CD4-positive, alpha-beta T cell treated with Interleukin-10 for 1 hour (primary cell): ENCODE results near the gene VPS33B.
A peak's percentile ranks its signal among the peaks of the same experiment; 100 is the strongest.
"Not testable (repeated sequence)": the region's sequence is repeated elsewhere in the genome, so short reads cannot be mapped to it uniquely, and the experiment has no call there.

Source experiments
- DNase-seq: peaks from one replicate; pipeline ENCODE4 v3.0.0-alpha.2; 2020

VPS33B gene

DNA sequence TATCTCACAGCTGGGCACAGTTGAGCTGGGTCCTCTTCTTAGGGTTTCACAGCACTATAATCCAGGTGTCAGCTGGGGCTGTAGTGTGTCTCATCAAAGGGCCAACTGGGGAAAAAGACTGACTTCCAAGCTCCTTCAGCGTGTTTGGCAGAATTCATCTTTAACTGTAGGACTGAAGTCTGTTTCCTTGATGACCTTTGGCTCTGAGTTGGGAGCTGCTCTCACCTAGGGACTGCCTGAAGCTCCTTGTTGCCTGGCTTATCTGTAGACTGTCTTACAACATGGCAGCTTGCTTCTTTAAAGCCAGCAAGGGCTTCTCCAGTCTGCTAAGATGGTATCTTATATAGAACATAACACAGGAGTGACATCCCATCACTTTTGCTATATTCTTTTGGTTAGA, 5.3 kb upstream of the VPS33B start:
- no peak for DNase-seq

DNA sequence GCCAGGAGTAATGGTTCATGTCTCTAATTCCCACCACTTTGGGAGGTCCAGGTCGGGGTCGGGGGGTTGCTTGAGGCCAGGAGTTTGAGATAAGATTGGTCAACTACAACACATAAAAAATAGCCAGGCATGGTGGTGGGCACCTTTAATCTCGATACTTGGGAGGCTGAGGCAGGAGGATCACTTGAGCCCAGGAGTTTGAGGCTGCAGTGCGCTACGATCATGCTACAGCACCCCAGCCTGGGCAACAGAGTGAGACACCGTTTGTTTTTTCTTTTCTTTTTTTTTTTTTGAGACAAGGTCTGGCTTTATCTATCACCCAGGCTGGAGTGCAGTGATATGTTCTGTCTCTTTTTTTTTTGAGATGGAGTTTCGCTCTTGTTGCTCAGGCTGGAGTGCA, 1.3 kb upstream of the VPS33B start:
- DNase-seq: no peak

DNA sequence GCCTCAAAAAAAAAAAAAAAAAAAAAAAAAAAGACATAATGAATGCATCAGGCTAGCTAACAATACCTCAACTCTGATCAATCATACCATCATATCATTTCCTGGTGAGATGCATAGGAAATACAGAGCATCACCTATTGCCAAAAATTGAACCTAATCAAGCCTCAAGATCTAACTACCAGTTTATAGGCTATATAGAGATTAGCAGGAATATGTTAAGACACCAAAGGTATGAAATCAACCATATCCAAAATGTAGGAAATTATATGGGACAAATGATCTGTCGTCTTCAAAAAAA, 387 bp upstream of the VPS33B start:
- no peak for DNase-seq

DNA sequence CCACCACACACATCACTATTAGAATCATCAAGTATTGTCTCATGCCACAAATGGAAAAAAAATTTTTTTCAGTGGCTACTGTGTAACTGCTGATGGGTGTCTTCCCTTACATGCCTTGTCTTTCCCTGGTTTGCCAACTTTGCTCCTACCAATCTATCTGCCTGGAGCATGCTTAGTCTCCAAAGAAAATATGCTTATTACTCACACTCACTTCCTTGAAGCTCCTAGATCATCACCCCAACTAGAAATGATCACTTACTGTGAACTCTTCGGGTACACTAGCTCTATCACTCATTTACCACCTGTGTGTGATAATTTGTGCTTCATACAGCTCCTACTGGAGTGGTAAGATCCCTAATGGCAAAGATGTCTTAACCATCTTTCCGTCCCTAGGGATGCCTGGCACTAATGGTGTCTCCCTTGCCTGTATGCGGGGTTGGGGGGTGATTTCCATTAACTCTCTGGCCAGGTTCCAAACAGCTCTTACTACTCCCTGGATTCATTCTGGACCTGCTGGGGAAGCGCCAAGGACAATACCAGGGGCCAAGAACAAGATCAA, 799 bp downstream of the VPS33B start:
- no peak for DNase-seq

DNA sequence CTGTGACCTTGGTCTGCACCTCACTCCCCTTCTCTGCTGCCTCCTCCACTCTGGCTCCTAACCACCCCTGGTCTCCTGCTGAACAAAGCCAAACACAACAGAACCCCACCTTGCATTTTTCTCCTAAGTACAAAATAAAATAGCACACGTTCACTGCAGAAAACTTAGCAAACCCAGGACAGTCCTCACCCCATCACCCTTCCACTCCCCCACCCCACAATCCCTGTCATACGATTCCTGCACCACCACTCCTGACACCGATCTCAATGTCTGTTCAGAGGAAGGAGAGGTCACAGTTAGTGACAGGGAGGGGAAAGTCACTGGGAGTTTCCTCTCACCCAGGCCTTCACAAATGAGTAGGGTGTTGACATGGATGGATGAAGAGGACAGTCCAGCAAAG, 4.2 kb downstream of the VPS33B start:
- DNase-seq: no peak

DNA sequence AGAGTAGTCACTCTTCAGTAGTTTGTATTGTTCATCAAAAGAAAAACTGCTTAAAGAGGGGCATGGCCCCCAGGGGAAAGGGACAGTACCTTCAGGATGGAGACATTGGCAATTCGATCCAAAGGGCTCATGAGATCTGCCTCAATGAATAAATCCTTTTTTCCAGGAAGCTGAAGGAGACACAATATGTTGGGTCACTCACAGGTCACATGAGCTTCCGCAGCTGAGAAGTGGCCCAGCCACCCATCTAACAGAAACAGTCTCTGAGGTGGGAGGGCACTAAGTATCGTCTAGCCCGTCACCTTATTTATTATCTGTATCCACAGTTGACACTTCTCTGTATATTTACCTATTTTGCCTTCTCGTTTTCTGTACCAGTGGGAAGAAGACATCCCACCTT, 4.7 kb downstream of the VPS33B start:
- no peak for DNase-seq

DNA sequence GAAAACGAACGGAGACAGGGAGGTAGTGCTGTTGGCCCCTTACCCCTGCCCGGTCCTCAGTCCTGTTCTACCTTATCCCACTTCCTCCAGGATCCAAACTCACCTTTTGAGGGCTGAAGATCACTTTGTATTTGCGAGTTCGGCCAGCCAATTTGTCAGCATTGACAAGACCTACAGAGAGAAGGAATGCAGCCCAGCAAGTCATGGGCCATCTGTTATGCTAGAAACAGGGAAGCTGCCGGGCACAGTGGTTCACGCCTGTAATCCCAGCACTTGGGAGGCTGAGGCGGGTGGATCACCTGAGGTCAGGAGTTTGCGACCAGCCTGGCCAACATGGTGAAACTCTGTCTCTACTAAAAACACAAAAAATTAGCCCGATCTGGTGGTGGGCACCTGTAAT, 8.7 kb downstream of the VPS33B start:
- DNase-seq: not testable (repeated sequence)

DNA sequence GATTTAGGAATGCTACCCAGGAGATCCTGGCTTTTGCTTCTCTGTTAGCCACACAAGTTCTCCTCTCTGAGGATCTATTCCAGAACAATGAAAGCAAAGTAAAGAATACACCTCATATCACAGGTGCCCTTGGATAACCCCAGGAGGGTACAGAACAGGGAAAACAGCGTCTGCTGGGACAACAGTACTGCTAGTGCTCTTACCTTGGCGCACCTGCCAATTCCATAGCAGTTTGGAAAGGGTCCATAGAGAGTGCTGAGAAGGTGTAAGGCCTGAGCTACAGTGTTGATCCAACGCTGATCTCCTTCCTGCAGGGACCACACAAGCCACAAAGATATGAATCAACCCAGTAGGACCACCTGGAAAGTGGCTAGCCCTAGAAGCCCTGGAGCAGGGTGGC, 15.1 kb downstream of the VPS33B start:
- DNase-seq: no peak

DNA sequence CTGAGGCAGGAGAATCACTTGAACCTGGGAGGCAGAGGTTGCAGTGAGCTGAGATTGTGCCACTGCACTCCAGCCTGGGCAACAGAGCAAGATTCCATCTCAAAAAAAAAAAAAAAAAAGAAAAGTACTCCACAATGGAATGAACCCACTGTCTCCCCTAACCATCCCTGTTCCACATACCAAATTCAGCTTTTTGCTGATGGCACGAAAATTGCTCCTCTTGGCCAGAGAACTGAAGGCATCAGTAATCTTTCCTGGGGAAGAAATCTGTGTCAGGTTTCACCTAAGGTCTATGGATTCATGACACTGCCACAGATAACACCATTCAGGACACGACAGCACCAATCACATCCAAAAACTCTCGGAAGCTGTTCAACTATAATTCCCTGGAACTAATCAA, 21.2 kb downstream of the VPS33B start:
- DNase-seq: no peak

DNA sequence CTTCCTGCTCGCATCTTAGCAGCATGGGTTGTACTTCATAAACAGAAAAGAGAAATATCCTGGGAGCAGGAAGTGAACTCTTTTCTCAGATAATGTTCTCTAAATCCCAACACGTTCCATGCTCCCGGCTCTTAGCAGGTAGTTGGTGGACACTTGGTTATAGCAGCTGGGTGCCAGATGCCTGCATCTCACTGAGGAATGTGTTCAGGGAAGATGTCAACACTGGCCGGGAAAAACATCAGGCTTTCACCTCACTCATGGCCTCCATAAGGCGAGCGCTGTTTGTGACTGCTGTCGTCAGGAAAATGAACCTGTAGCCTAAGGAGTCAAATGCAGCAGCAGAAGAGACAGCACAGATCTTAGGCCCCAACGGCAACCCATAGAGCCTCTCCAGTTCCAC, 23.7 kb downstream of the VPS33B start:
- DNase-seq: no peak

DNA sequence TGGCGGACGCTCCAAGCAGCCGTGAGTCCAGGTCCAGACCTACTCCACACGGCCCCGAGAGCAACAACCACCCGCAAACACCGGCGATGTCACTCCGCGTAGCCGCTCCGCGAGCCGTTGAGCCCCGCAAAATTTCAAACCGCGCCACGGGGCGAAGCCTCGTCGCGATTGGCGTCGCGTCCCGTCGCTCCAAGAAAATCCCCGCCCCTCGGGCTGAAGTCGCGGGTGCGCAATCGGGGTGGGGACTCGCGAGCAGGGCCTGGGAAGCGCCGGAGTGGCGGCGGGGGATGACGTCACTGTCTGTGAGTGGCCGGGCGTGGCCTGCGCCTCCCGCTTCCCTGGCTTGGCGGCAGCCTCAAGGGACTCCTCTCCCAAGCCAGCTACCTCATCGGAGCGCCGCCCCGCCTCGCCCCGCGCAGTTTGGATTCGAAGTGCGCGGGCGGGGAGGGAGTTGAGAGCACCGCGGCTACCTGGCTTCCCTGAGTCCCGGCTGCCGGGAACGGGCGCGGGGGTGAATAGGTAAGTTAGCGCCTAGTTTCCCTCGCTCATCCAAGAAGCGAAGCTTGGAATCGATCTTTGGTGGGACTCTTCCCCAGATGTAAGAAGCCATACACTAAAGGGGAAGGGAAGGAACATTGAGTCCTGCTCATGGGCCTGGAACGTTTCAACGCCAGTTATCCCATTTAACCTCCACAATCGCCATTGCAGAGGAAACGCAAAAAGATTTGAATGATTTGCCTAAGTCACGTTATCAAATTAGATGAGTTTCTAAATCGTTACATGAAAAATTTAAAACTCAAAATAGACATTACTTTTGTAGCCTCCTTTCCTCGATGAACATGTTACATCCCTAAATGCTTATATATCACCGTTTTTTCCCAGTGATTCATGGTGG, 27.7 kb downstream of the VPS33B start, which contains the start of gene PRC1:
Gene PRC1, minus strand, starts transcription at position 119 of the 895 bp plus-strand sequence. Its CDS starts 118 bp downstream, at position 1.
- DNase-seq: peak; percentile 97

DNA sequence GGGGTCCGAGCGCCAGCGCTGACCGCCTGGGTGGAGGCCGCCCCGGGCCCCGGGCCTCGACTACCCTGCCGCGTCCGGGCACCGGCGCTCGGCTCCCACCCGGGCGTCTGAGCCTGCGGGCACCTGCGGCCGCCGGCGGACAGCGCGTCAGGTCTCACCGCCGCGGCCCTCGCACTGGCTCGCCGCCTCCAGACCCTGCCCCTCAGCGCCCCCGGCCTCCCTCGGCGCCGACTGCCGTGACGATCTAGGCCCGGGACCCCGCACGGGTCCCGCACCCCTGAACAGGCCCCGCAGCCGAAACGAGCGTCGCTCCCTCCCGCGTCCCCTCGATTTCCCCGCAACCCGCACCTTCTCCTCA, 28.4 kb downstream of the VPS33B start:
- DNase-seq: no peak

DNA sequence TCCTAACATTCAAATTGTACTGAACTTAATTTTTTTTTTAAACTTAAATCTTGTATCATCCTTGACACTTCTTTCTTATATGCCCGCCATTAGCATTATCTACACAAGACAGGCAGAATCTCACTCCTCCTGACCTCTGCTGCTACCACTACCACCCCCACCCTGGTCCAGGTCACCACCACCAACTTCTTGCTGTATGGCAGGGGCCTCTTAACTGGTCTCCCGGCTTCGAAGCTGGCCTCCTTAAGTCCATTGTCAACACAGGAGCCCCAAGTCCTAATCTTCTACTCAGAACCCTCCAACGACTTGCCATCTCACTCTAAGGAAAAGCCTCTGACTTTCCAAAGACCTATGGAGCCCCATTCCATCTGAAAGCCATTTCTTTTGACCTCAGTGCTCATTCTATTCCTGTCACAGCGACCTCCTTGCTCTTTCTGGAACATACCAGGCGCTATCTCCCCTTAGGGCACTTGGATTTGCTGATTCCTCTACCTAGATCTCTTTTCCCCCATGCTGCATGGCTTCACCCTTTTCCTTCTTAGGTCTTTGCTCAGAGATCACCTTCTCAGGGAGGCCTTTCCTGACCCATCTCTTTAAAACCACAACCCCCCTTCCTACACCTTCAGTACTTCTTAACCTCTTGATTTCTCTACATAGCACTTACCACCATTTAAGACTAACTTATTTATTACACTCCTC, 30.7 kb downstream of the VPS33B start:
- DNase-seq: no peak

DNA sequence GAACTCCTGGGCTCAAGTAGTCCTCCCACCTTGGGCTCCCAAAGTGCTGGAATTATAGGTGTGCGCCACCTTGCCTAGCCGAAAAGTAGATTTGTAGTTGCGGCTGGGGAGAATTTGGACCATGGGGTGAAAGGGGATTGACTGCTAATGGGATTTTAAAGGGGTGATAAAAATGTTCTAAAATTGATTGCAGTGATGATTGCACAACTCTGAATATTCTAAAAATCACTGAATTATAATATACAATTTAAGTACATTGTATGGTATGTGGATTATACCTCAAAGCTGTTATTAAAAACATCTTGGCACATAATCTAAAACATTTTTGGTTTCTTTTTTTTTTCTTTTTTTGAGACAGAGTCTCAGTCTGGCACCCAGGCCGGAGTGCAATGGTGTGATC, 31.9 kb downstream of the VPS33B start:
- DNase-seq: no peak

DNA sequence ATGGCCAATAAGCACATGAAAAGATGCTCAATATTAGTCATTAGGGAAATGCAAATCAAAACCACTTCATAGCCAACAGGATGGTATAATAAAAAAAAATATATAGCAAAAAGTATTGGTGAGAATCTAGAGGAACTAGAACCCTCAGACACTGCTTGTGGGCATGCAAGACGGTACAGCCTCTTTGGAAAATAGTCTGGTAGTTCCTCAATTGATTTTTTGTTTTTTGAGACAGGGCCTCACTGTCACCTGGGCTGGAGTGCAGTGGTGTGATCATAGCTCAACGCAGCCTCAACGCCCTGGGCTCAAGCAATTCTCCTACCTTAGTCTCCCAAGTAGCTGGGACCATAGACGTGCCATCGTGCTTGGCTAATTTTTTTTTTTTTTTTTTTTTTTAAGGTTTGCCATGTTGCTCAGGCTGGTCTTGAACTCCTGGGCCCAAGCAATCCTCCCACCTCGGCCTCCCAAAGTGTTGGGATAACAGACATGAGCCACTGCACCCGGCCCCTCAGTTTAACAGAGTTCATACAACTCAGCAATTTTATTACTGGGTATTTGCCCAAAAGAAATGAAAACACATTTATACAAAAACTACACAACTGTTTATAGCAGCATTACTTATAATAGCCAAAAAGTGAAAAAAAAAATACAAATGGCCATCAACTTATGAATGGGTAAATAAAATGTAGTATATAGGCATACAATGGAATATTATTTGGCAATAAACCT, 33.2 kb downstream of the VPS33B start:
- peak; percentile 9 for DNase-seq

DNA sequence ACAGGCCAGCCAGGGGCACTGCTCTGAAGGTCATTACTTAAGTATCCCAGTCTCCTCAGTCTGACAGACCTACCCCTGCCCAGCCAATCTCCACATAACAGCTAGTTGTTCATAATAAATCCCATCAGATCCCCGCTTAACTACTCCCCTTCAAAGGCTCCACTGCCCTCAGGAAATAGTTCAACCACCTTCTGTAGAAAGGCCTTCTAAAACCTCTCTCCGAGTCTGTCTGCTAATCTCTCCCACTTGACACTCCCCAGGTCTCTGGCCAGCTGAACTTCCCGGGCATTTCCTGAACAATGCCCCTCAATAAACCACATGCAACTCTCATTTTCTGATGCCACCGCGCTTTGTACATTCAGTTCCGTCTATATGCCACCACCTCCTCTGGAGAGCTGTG, 34.1 kb downstream of the VPS33B start:
- peak; percentile 6 for DNase-seq

DNA sequence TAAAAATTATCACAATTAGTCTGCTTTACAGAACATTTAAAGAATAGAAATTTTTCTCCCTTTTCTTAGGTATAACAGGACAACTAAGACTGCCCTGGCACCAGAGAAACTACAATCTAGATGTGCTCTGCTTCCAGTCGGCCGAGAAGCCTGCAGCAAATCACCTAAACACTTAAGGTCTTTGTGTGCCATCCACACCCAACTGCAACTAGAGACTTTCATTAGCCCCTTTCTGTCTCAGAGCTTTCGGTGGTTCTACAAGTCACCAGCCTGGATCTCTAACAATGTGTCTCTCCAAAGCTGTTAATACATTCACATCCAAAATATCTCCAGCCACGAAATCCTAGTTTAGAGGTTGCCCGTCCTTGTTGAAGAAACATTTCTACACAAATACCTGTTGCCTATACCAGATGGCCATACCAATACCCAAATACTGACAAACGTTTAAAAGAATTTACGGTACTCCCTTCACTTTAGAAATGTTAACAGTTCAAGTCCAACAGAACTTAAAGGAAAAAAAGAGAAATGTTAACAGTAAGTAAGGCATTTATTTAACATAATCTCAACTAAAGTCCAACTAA, 34.7 kb downstream of the VPS33B start:
- no peak for DNase-seq

DNA sequence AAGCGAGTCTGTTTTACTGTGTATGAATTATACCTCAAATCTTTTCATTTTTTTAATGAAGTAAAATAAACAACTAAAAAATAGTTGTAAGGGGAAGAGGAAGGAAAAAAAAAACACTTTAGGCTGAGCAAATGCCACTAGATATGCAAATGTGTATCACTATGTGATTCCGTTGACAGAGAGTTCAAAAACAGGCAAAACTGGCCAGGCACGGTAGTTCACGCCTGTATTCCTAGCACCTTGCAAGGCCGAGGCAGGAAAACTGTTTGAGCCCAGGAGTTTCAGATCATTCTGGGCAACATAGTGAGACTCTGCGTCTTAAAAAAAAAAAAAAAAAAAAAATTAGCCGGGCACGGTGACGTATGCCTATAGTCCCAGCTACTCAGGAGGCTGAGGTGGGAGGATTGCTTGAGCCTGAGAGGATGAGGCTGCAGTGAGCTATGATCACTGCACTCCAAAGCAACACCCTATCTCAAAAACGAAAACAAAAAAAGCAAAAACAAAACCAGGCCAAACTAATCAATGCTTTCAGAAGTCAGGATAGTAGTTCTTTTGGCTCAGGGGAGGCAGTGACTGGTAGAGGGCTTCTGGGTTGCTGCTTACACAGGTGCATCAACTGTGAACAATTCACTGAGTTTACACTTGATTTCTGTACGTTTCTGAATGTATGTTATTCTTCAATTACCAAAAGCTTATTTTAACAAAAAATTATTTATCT, 35.4 kb downstream of the VPS33B start:
- DNase-seq: no peak

DNA sequence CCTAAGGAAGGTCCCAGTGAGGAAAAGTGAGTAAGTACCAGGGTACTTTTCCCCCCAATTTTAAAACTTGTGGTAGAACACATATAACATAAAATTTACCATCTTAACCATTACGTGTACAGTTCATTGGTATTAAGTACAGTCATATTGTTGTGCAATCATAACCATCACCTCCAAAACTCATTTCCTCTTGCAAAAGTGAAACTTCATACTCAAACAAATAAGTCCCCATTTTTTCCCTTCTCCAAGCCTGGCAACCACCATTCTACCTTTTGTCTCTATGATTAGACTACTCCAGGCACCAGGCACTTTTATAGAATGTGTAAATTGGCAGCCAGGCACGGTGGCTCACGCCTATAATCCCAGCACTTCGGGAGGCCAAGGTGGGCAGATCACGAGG, 40.3 kb downstream of the VPS33B start:
- no peak for DNase-seq

DNA sequence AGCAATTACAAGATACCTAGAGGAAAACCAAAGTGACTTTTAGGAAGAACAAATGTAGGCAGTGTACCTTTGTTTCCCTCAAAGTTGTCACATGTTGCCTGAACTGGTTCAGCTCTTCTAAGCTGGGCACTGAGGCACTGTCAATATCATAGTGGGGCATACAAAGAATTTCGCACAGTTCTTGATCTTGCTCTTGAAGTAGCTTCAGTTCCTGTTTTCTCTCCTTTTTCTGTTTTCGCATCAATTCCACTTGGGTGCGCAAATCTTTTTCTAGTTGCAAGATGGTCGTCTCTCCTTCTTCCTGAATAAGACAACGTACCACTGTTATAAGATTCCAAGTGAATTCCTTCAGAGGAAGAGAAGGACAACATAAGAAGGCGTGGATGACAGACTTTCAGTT, 40.7 kb downstream of the VPS33B start:
- DNase-seq: no peak

DNA sequence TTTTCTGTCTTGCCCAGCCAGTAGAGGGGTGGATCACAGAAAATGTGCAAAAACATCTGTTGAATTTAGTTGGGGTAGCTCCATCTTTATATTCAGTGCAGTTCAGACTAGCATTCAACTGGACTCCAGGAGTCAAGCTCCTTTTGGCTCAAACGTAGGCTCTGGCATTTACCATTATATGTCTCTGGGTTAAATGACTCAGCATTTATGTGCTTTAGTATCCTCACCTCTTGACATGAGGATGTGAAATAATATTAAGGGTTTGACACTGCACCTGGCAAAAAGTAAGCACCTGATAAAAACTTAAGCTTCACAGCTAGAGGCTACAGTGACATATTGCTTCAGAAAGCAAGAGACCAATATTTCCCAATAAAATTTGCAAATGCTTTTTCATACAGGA, 42.8 kb downstream of the VPS33B start:
- DNase-seq: no peak

DNA sequence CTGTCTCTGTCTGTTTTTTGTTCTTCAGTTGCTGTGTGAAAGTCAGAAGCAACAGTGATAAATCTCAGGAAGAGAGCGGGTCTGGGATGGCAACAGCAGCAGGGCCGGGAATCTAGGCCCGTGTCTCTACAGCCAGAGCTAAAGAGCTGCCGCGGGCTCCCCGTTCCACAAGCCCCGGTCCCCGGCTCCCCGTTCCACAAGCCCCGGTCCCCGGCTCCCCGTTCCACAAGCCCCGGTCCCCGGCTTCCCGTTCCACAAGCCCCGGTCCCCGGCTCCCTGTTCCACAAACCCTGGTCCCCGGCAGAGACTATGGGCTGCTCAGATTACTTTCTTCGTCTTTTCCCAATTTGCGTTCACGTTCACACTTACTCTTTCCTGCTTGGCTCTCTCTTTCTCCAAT, 48.2 kb downstream of the VPS33B start:
- no peak for DNase-seq

DNA sequence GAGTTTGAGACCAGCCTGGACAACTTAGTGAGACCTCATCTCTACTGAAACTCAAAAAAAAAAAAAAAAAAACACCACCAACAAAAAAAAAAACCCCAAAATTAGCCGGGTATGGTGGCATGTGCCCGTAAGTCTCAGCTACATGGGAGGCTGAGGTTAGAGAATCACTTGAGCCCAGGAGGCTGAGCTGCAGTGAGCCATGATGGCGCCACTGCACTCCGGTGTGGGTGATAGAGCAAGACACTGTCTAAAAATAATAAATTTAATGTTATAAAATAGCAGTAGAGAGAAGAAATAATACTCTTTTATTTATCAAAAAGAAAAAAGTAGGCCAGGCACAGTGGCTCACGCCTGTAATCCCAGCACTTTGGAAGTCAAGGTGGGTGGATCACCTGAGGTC, 50.3 kb downstream of the VPS33B start:
- DNase-seq: no peak
